ENCODE results near the gene CDH23.

CDH23 gene

DNA sequence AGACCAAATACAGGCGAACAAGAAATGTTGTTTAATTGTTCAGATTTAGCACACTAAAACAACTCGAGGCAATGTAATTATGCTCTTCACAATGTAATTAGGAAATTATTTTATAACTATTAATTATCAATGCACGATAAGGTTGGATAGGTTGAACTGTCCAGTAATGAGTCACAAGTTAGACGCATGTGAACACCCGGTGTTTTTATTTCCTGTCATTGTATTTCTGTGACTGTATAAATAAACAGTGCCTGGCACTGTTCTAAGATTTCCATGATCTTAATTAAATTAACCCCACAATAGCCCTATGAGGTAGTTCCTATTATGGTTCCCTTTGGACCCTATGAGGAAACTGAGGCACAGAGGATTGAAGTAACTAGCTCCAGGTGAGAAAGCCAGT lies 296.7 kb downstream of the CDH23 start:
- no peak for ATAC-seq
- TF ChIP-seq TCF4 (CRISPR knock-in tag; IDR thresholded peaks at IDR 0.05; ENCODE audit: borderline replicate concordance) (no peak), PPARA (CRISPR knock-in tag; IDR thresholded peaks at IDR 0.05; ENCODE audit: borderline replicate concordance) (no peak), OSR1 (CRISPR knock-in tag; IDR thresholded peaks at IDR 0.05) (no peak), SNAI2 (CRISPR knock-in tag; IDR thresholded peaks at IDR 0.05) (no peak), GLIS3 (CRISPR knock-in tag; IDR thresholded peaks at IDR 0.05) (no peak), ZFP3 (CRISPR knock-in tag; IDR thresholded peaks at IDR 0.05) (no peak), BACH2 (CRISPR knock-in tag; IDR thresholded peaks at IDR 0.05; ENCODE audit: borderline replicate concordance) (no peak), ZNF8 (CRISPR knock-in tag; IDR thresholded peaks at IDR 0.05) (no peak), TOX (CRISPR knock-in tag; IDR thresholded peaks at IDR 0.05; ENCODE audit: borderline replicate concordance) (no peak), ARNTL (CRISPR knock-in tag; IDR thresholded peaks at IDR 0.05; ENCODE audit: borderline replicate concordance, low read depth) (no peak), RARB (CRISPR knock-in tag; IDR thresholded peaks at IDR 0.05) (no peak), ZNF565 (CRISPR knock-in tag; conservative IDR thresholded peaks at IDR 0.05; ENCODE audit: low read depth) (no peak), ZC3H10 (CRISPR knock-in tag; IDR thresholded peaks at IDR 0.05) (no peak)
- TF ChIP-seq, protein P1, sequence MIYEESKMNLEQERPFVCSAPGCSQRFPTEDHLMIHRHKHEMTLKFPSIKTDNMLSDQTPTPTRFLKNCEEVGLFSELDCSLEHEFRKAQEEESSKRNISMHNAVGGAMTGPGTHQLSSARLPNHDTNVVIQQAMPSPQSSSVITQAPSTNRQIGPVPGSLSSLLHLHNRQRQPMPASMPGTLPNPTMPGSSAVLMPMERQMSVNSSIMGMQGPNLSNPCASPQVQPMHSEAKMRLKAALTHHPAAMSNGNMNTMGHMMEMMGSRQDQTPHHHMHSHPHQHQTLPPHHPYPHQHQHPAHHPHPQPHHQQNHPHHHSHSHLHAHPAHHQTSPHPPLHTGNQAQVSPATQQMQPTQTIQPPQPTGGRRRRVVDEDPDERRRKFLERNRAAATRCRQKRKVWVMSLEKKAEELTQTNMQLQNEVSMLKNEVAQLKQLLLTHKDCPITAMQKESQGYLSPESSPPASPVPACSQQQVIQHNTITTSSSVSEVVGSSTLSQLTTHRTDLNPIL (CRISPR knock-in tag; IDR thresholded peaks at IDR 0.05; ENCODE audit: low read depth) = no peak
- TF ChIP-seq, protein P2, sequence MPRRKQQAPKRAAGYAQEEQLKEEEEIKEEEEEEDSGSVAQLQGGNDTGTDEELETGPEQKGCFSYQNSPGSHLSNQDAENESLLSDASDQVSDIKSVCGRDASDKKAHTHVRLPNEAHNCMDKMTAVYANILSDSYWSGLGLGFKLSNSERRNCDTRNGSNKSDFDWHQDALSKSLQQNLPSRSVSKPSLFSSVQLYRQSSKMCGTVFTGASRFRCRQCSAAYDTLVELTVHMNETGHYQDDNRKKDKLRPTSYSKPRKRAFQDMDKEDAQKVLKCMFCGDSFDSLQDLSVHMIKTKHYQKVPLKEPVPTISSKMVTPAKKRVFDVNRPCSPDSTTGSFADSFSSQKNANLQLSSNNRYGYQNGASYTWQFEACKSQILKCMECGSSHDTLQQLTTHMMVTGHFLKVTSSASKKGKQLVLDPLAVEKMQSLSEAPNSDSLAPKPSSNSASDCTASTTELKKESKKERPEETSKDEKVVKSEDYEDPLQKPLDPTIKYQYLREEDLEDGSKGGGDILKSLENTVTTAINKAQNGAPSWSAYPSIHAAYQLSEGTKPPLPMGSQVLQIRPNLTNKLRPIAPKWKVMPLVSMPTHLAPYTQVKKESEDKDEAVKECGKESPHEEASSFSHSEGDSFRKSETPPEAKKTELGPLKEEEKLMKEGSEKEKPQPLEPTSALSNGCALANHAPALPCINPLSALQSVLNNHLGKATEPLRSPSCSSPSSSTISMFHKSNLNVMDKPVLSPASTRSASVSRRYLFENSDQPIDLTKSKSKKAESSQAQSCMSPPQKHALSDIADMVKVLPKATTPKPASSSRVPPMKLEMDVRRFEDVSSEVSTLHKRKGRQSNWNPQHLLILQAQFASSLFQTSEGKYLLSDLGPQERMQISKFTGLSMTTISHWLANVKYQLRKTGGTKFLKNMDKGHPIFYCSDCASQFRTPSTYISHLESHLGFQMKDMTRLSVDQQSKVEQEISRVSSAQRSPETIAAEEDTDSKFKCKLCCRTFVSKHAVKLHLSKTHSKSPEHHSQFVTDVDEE (CRISPR knock-in tag; IDR thresholded peaks at IDR 0.05) = no peak
- TF ChIP-seq, protein P3, sequence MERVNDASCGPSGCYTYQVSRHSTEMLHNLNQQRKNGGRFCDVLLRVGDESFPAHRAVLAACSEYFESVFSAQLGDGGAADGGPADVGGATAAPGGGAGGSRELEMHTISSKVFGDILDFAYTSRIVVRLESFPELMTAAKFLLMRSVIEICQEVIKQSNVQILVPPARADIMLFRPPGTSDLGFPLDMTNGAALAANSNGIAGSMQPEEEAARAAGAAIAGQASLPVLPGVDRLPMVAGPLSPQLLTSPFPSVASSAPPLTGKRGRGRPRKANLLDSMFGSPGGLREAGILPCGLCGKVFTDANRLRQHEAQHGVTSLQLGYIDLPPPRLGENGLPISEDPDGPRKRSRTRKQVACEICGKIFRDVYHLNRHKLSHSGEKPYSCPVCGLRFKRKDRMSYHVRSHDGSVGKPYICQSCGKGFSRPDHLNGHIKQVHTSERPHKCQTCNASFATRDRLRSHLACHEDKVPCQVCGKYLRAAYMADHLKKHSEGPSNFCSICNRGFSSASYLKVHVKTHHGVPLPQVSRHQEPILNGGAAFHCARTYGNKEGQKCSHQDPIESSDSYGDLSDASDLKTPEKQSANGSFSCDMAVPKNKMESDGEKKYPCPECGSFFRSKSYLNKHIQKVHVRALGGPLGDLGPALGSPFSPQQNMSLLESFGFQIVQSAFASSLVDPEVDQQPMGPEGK (CRISPR knock-in tag; IDR thresholded peaks at IDR 0.05; ENCODE audit: borderline replicate concordance) = no peak

DNA sequence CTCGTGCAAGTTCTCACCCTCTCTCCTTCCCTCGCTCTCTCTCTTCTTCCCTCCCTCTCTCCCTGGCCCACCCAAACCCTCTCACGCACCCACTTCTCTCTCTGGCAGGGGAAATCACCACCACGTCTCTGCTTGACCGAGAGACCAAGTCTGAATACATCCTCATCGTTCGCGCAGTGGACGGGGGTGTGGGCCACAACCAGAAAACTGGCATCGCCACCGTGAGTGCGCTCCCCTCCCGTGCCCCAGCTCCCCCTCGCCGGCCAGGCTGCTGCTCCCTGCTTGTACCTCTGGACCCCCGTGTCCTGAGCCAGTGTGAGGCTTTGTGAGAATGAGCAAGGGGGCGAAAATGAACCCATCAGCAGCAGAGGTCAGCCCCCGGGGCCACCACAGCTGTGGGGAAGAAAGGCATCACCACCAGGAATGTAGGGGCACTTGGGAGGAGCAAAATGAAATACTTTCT lies 297.4 kb downstream of the CDH23 start:
- ATAC-seq = no peak
- TF ChIP-seq ZC3H10 (CRISPR knock-in tag; IDR thresholded peaks at IDR 0.05) (no peak), TCF4 (CRISPR knock-in tag; IDR thresholded peaks at IDR 0.05; ENCODE audit: borderline replicate concordance) (no peak), ZFP30 (CRISPR knock-in tag; IDR thresholded peaks at IDR 0.05) (no peak), ZNF565 (CRISPR knock-in tag; conservative IDR thresholded peaks at IDR 0.05; ENCODE audit: low read depth) (no peak), PPARA (CRISPR knock-in tag; IDR thresholded peaks at IDR 0.05; ENCODE audit: borderline replicate concordance) (no peak), BACH2 (CRISPR knock-in tag; IDR thresholded peaks at IDR 0.05; ENCODE audit: borderline replicate concordance) (no peak), RARB (CRISPR knock-in tag; IDR thresholded peaks at IDR 0.05) (no peak), TOX (CRISPR knock-in tag; IDR thresholded peaks at IDR 0.05; ENCODE audit: borderline replicate concordance) (no peak), ESRRG (CRISPR knock-in tag; IDR thresholded peaks at IDR 0.05) (no peak)
- TF ChIP-seq, protein P4, sequence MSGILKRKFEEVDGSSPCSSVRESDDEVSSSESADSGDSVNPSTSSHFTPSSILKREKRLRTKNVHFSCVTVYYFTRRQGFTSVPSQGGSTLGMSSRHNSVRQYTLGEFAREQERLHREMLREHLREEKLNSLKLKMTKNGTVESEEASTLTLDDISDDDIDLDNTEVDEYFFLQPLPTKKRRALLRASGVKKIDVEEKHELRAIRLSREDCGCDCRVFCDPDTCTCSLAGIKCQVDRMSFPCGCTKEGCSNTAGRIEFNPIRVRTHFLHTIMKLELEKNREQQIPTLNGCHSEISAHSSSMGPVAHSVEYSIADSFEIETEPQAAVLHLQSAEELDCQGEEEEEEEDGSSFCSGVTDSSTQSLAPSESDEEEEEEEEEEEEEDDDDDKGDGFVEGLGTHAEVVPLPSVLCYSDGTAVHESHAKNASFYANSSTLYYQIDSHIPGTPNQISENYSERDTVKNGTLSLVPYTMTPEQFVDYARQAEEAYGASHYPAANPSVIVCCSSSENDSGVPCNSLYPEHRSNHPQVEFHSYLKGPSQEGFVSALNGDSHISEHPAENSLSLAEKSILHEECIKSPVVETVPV (CRISPR knock-in tag; IDR thresholded peaks at IDR 0.05) = no peak
- TF ChIP-seq, protein P1 (CRISPR knock-in tag; IDR thresholded peaks at IDR 0.05; ENCODE audit: low read depth) = no peak
- TF ChIP-seq, protein P2 (CRISPR knock-in tag; IDR thresholded peaks at IDR 0.05) = no peak
